Middle frontal gyrus (tissue), 1 donor: ENCODE results near the gene GATAD2A.

ENCODE experiments used
- DNase-seq: peaks from one replicate; pipeline ENCODE4 v3.0.0-alpha.2; 2015; ENCODE audit warnings: low spot score; ENCODE audit errors: extremely low spot score

GATAD2A gene

DNA sequence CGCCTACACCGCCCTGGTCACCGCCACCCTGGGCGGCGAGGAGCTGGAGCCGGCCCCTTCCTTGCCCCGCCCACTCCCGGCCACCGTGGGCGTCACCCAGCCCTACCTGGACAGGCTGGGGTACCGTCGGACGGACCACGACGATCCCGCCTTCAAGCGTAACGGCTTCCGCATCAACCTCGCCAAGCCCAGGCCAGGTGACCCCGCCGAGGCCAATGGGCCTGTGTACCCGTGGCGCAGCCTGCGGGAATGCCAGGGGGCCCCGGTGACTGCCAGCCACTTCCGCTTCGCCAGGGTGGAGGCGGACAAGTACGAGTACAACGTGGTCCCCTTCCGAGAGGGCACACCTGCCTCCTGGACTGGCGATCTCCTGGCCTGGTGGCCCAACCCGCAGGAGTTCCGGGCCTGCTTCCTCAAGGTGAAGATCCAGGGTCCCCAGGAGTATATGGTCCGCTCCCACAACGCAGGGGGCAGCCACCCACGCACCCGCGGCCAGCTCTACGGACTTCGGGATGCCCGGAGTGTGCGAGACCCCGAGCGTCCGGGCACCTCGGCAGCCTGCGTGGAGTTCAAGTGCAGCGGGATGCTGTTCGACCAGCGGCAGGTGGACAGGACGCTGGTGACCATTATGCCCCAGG is 139.6 kb downstream of the GATAD2A start:
- no peak for DNase-seq

DNA sequence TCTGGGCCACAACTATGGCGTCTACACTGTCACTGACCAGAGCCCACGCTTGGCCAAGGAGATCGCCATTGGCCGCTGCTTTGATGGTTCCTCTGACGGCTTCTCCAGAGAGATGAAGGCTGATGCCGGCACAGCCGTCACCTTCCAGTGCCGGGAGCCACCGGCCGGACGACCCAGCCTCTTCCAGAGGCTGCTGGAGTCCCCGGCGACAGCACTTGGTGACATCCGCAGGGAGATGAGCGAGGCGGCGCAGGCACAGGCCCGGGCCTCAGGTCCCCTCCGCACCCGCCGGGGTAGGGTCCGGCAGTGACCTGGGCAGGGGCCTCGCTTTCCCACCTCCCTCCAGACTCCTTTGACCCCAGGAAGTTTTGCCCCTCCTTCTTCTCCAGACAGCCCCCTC is 140.2 kb downstream of the GATAD2A start:
- DNase-seq: no peak

DNA sequence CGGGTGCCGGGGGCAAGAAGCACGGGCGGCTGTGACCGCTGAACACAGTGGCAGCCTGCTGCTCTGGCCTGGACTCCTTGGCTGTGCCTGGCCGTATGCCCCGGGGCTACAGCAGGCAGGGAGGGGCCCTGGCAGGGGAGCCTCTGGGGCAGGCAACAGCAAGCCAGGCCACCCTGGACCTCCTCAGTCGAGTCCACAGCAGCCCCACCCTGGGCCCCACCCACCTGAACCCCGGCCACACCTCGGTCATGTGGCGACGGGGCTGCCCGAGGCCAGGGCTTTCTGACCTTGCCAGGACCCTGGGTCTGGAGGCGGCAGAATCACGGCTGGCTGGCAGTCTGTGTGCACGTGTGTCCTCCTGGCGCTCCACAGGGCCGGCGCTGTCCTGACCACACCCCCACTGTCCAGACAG is 141.3 kb downstream of the GATAD2A start:
- DNase-seq: no peak

DNA sequence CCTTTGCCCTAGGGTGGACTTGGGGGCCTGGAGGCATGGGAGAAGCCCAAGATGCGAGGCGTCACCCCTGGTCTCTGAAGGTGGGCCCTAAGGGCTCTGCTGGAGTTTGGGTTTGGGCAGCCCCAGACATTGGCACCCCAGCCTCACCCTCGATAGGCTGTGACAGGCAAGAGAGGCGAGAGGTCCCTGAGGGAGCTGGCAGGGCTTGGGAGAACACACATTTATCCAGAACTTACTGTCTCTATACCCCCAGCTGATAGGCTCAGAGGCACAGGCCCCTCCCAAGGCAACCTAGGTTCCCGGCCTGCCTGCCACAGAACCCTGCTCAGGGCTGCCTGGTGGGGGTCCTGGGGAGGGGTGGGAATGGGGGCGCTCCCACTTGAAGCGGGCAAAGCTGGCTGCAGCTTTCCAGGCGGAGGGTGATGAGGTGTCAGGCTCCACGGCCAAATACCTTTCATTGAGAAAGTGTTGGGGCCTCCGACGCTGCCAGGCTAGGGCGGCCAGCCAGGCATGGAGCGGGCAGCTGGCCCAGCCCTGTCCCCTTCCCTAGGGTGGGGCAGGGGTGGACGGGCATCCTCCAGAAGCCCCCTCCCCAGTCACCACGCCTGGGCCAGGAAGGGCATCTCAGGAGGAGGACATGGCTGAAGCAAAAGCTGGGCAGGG is 142.3 kb downstream of the GATAD2A start:
- DNase-seq: no peak

DNA sequence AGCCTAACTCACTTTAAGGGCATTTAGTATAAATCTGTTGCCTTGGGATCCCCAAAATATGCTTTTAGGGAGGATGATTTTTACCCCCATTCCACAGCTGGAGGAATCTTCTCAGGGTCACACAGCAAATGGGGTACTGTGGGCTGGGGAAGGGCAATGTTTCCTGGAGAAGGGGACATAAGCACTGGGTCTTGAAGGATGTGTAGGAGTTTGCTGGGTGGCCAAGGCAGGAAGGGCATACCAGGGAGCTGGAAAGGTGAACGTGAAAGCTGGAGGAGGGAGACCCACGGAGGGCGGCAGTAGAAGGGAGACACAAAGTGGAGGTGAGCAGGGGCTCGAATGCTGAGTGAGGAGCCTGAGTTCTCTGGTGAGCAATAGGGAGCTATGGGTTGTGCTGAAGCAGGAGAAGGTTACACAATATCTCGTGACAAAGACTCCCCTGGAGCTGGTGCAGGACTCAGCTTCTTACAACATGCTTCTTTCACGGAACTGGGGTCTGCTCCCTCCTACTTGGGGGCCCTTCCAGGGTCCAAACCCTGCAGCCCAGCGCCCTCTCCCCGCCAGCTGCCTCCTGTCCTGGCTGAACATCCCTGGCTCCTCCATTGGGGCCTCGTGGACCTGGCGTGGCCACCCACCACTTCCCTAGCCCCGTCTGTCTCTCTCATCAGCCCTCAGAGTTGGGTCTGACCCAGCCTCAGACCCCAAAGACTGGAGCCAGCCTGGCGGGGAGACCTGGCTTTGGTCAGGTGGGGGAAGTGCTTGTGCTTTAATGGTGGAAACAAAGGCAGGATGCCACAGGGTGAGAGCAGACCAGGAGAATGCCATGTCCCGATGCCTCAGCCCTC is 143.7 kb downstream of the GATAD2A start:
- DNase-seq: no peak

DNA sequence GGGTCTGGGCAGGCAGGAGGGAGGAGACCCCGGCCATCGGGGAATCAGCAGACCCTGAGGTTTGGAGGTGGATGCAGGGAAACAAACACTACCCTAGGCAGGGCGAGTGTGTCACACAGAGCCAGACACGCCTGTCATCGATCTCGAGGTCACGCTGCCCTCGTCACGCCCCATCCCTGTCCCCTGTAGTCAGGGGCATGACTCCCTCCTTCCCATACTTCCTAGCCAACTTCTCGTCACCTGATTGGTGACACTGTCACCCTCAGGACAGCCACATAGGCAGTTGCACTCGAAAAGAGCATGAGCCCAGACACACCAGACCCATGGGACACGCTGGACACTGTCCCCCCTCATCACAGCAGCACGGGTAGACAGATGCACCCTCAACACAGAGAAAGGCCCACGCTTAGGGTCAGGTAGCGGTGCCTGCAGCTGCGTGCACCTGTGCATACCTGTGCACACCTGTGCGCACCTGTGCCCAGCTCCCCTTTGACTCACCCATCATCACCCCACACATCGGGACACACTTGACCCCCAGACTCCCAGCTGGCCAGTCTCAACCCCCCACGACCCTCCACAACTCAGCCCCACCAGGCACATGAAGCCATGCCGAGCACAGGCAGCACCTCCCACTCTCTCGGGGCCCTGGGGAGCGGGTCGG is 144.5 kb downstream of the GATAD2A start:
- DNase-seq: no peak

DNA sequence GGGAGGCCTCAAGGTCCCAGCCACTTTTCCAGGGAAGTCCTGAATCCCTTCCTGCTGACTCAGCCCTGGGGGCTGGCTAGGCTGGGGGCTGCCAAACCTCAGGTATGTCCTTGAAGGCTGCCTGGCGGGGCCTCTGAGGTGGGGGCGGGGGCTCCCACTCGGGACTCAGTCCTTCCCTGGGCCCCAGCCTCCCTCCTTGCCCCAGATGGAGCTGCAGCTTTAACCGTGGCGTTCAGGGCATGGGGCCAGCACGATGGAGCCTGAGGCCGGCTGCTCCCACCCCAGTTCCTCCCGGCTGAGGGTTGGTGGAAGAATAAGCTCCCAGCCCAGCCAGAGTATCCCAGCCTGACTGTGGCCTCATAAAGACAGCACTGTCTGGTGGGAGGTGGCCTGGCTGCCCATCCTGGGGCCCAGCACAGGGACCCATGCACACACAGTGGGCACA is 145.0 kb downstream of the GATAD2A start:
- DNase-seq: no peak

DNA sequence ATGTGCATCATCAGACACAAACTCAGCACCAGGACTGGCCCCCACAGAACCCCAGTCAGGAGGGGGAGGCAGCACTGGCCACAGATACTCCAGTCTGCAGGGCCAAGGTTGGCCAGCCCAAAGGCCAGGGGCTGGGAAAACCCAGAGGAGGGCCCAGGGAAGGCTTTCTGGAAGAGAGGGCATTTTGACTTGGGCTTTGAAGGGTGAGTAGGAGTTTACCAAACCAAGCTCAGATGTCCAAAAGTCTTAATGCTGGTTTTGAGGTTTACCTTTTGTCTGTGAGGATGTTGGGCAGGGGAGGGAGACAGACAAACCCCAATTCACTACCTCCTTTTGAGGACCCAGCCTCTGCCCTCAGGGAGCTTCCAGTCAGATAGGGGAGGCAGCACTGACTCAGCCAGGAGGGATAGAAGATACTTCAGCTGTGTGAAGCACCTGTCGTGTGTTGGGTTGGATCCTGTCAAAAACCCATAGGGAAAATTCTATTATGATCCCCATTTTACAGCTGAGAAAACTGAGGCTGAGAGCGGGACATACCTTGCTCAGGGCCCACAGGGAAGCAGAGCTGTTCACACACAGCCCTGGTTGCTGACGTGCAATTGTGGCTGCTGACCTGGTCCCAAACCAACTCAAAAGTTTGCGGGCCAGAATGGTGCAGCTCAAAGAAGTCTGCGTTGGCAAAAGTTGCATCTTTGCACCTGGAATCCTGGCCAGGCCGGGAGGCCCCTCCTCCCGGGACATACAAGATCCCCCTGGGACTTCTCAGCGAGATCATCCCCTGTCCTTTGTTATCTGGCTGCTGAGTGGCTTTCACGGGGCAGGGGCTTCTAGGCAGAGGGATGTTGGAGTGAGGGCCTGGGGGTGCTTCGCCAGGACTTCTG is 145.7 kb downstream of the GATAD2A start:
- no peak for DNase-seq

DNA sequence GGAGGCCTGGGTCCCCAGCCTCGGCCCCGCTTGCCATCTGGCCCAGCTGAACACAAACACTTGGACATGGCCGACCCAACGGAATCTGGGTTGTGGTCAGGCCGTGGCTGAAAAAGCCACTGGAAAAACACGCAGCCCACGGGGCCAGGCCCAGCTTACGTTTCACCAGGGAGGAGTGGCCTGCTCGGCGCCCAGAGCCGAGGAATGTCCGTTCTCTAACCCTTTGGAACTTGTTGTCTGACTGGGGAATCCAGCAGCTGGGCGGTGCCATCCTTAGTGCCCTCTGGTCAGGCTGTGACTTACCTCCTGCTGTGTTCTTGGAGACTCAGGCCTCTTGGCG is 146.3 kb downstream of the GATAD2A start:
- DNase-seq: no peak

DNA sequence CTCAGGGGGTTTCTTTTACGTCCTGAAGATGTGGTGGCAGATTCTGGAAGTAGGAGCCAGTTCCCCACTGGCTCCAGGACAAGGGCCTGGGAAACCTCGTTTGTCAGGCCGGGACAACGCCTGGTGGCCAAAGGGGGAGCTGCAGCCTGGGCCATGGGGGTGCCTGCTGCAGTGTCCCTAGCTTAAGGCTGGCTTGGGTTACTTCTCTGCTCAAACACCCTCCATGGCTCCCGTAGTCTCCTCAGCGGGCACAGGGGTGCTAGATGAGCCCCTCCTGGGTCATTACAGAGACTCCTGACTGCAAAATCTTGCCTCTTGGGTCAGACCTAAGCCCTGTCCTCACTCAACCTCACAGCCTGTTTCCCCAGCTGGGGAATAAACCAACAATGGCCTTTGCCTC is 147.3 kb downstream of the GATAD2A start:
- no peak for DNase-seq

DNA sequence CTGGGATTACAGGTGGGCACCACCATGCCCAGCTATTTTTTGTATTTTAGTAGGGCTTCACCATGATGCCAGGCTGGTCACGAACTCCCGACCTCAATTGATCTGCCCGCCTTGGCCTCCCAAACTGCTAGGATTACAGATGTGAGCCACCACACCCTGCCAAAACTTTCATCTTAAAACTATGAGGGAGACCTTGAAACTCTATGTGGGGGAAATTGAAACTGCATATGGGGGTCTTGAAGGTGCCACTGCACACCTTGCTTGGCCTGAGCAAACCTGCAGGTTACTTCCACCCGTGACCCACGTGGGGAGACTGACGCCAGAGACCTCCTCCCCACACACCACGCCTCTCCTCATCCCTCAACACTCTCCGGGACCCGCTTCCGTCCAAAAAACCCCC is 148.2 kb downstream of the GATAD2A start:
- DNase-seq: no peak

DNA sequence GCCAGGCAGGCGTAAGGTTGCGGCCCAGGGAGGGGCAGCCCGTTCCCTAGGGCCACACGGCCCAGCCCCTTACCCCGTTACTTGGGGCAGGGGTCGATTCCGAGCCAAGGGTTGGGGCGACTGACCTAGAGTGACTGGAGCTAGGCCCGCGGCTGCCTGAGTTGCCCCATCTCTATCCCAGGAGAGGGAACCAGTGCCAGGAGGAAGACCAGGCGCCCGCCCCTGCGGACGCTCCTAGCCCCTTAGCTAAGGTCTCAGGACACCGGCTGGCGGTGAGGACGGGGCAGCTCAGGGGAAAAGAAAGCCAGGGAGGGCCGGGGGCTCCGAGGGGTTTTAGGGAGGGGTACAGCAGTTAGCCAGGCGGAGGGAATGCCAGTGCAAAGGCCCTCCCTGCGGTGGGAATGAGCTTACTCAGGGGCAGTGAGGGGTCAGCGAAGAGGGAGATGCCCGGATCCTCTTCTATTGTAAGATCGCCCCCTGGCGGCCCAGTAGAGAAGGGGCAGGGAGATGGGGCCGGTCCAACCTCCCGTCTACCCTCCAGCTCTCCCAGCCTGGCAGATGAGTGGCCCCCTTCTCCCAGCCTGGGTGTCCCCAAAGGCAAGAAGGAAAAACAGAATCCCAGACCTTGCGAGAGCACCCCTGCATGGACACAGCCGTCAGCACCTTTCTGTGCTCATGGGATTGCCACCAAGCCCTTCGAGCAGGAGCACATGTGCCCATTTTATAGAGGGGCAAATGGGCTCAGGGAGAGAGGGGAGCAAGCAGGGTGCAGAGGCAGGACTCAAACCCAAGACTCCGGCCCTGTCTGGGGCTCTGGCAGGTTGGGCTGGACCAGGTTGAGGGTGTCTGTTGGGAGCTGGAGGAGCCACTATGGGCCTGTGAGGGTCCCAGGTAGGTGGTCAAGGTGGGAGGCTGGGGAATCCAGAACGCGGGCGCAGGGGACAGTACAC is 148.9 kb downstream of the GATAD2A start:
- DNase-seq: no peak

DNA sequence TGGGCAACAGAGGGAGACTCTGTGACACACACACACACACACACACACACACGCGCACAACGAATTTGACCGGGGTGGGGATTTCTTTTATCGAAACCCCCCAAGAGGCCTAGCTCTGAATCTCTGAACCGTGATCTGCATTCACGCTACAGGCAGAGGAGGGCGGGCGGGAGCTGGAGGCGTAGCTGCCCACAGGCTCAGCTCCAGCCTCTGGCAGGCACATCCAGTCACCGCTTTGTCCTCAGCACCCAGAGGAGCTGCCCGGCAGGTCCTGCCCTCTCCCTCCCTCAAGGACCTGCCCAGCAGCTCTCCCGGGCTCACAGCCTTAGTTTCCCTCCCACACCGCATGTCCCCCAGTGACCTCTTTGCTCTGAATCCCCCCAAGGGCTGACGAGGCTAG is 152.6 kb downstream of the GATAD2A start:
- DNase-seq: no peak
